NOMO-1 treated with dmso at 0.1 percent for 144 hours (cell line): ENCODE data around the gene MICU1.
"Not testable (repeated sequence)": the region's sequence is repeated elsewhere in the genome, so short reads cannot be mapped to it uniquely, and the experiment has no call there.

ENCODE experiments used
- DNase-seq: peaks from one replicate; lab custom pipeline; 2025; ENCODE audit not compliant: unreplicated experiment; lab: John Stamatoyannopoulos, UW

MICU1 gene

DNA sequence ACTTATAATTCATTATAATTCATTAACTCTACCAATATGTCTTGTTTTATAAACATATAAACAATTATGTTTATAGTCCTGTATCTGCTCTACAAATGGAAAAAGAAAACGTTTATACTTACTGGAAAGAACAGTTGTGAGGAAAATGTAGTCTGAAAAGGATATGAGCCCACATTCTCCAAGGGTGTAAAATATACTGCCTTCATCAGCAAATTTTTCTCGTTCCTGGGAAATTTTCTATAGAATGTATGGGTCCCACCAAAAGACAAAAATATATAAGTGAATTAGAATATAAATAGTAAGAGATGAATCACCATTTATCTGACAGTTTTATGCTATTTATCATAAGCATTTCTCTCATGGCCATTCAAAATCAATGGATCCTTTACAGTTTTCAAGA lies 117.8 kb downstream of the MICU1 start:
- no peak for DNase-seq

DNA sequence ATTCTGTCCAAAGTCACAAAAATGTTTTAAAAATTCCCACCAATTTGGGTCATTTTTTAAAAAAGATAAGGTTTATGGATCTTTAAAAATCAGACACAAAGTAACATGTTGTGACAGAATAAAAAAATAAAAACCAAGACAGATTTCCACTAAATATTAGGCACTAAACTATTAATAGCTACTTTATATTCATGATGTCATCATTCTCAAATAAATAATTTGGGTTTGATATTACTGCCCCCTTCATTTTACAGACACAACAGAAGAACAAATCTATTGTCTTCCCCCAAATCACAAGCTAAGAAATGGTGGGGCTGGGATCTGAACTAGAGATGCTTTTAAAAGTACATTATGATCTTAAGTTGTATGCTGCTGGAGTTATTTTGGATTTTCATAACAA lies 119.4 kb downstream of the MICU1 start:
- DNase-seq: no peak

- DNase-seq: no peak
Measured at GRCh38 chr10:72505435-72505834, 120.4 kb downstream of the MICU1 start.

GRCh38 chr10:72503694-72504438 lies 122.0 kb downstream of the MICU1 start:
- no peak for DNase-seq

GRCh38 chr10:72503241-72503640 lies 122.6 kb downstream of the MICU1 start:
- peak; percentile 90 for DNase-seq

DNA sequence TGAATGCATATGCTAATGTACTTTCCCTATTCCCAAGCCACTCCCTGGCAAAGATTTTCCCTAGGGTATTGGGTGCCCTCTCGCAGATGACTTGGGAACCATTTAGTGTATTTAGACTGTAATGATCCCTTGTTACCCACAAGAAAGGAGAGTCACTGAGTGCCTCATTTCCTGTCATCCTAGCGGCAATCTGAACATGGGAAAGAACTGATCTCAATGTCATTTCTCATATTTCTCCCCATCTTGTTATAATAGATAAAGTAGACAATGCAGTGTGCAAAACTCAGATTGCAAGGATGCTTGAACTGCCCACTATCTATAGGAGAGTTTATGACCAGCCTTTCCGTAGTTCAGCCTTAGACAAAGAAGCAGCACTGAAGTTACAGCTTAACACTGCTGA lies 123.3 kb downstream of the MICU1 start:
- no peak for DNase-seq

- peak; percentile 12 for DNase-seq
Measured at GRCh38 chr10:72499701-72500100, 126.2 kb downstream of the MICU1 start.

GRCh38 chr10:72490951-72491350 lies 134.9 kb downstream of the MICU1 start:
- DNase-seq: peak; percentile 25

DNA sequence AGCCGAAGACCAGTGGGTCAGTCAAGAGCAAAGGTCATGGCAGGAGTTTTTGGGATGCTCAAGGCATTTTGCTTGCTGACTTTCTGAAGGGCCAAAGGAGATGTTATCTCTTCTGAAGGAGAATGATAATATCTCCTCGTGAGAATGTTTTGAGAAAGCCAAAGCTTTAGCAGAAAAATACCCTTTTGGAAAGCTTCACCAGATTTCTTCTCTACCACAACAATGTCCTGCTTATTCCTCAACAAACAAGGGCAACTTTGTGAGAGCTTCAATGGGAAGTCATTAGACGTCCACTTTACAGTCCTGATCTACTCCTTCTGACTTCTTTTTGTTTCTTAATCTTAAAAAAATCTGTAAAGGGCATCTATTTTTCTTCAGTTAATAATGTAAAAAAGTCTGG lies 138.4 kb downstream of the MICU1 start:
- DNase-seq: no peak

- DNase-seq: no peak
Measured at GRCh38 chr10:72487116-72487515, 138.8 kb downstream of the MICU1 start.

DNA sequence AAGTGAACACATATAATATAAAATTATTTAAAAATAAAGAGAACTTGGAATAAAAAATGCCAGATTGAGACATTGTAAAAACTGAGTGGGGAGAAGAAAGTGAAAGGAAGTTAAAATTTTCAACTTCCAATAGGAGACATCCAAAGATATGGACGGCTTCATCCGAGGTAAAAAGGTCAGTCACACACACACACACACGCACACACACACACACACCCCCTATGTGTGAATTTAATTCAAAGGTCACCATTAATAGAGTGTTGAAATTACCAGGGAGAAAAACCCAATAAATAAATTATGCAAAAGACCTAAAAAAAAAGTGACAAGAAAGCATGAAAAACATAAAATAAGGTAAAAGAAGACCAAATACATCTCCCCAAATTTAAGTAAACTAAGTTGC lies 140.2 kb downstream of the MICU1 start:
- DNase-seq: no peak

GRCh38 chr10:72484521-72484920 lies 141.4 kb downstream of the MICU1 start:
- no peak for DNase-seq

GRCh38 chr10:72483471-72483870 lies 142.4 kb downstream of the MICU1 start:
- peak; percentile 55 for DNase-seq

DNA sequence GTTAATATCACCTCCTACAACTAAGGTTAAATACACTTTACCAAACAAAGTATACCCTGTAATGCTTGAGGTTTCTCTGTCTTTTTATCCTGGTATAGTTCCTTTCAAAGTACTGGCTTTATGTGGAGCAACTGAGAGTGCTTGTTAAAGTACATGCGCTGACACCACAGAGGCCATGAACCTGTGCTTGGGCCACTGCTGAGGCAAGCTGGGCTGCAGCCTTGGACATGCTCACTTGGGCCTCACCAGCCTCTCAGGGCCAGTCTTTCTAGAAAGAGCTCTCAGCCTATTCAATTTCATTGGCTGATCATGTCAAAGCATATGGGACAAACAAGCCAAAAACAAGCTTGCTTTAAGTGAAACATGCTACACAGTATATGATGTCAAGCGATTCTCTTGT lies 145.0 kb downstream of the MICU1 start:
- DNase-seq: no peak

- no peak for DNase-seq
Measured at GRCh38 chr10:72477463-72477862, 148.4 kb downstream of the MICU1 start.

GRCh38 chr10:72472306-72472705 lies 153.6 kb downstream of the MICU1 start:
- DNase-seq: no peak

GRCh38 chr10:72470666-72471065 lies 155.2 kb downstream of the MICU1 start:
- DNase-seq: peak; percentile 5

GRCh38 chr10:72467064-72467463 lies 158.8 kb downstream of the MICU1 start:
- DNase-seq: not testable (repeated sequence)

DNA sequence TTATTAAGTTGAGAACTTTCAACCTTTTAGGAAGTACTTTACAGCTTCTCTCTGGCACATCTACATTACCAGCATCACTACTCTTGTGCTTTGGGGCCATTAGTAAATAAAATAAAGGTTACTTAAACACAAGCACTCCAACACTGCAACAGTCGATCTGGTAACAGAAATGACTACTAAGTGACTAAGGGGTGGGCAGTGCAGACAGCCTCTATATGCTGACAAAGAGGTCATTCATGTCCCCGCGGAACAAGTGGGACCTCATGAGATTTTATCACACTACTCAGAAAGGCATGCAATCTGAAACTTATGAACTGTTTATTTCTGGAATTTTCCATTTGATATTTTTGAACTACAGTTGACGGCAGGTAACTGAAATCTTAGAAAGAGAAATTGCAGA lies 159.9 kb downstream of the MICU1 start:
- DNase-seq: no peak

GRCh38 chr10:72464438-72464837 lies 161.4 kb downstream of the MICU1 start:
- no peak for DNase-seq

DNA sequence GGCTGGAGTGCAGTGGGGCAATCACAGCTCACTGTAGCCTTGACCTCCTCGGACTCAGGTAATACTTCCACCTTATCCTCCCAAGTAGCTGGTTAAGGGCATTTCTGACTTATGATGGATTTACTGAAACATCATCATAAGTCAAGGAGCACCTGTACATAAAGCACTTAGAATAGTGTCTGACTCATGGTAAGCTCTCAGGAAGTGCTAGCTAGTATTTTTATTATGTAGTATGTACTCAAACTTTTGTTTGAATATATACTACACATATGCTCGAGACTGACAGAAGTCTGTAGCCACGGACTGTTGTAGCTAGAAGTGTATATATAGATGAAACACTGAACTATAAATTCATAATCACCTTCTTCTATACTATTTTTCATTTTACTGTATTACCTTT lies 163.6 kb downstream of the MICU1 start:
- DNase-seq: no peak

GRCh38 chr10:72461085-72461484 lies 164.8 kb downstream of the MICU1 start:
- no peak for DNase-seq

DNA sequence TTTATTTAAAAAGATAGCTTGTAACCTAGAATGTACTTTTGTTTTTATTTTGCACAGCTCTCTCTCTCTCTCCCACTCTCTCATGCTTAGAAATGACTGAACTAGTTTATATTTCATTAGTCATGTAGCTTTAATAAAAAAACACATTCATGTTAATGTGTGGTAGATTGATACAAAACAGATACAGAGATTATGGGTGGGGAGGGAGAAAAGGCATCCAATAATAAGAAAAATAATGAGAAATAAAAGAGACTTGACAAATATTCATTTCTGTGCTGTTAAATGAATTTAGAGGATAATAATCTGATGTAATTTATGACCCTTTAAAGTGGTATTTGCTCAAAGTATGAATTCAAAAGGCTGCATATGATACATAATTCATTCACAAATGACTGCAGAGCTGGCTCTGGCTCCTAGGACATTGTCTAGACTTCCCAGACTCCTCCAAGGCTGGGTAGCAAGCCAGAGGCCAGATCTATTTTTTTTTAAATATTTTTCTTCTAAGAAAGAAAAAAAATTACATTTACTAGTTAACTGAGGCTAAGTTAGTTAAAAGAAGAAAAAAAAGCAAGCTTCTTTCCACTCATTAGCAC lies 165.5 kb downstream of the MICU1 start:
- DNase-seq: no peak
